Measurements from ENCODE around the gene PAK4.

The PAK4 gene

GRCh38 chr19:39186391-39186790 is 60.8 kb downstream of the PAK4 start:
- DNase-seq, result no peak

- no peak for DNase-seq
These were observed 62.0 kb downstream of the PAK4 start for GRCh38 chr19:39187552-39187943.

GRCh38 chr19:39188960-39189359 is 63.4 kb downstream of the PAK4 start:
- DNase-seq, result no peak

- no peak for DNase-seq
These were observed 65.2 kb downstream of the PAK4 start for GRCh38 chr19:39190768-39191167.

- DNase-seq, result no peak
These were observed 67.3 kb downstream of the PAK4 start for GRCh38 chr19:39192846-39193245.

- no peak for DNase-seq
These were observed 68.2 kb downstream of the PAK4 start for GRCh38 chr19:39193803-39194202.

GRCh38 chr19:39194832-39195542 is 69.4 kb downstream of the PAK4 start:
- DNase-seq, result no peak

GRCh38 chr19:39195755-39196154 is 70.2 kb downstream of the PAK4 start:
- no peak for DNase-seq

GRCh38 chr19:39196320-39196719 is 70.7 kb downstream of the PAK4 start:
- DNase-seq, result no peak

GRCh38 chr19:39196860-39197562 is 71.4 kb downstream of the PAK4 start, which contains the start of gene NCCRP1:
Gene NCCRP1 (plus strand): TSS chr19:39196964. CDS start chr19:39196983, 19 bp downstream.
- no peak for DNase-seq

GRCh38 chr19:39197808-39198207 is 72.2 kb downstream of the PAK4 start:
- no peak for DNase-seq

GRCh38 chr19:39199025-39199424 is 73.4 kb downstream of the PAK4 start:
- DNase-seq, result no peak

- DNase-seq, result no peak
These were observed 74.6 kb downstream of the PAK4 start for GRCh38 chr19:39200066-39200802.

GRCh38 chr19:39200803-39201115 is 75.2 kb downstream of the PAK4 start:
- DNase-seq, result no peak

- DNase-seq, result no peak
These were observed 77.4 kb downstream of the PAK4 start for GRCh38 chr19:39202998-39203355.

GRCh38 chr19:39203372-39204341 is 78.1 kb downstream of the PAK4 start, which contains the start of gene SYCN:
Gene SYCN (minus strand): TSS chr19:39204263. CDS start chr19:39204254, 9 bp downstream.
- DNase-seq, result no peak

GRCh38 chr19:39205449-39205764 is 79.8 kb downstream of the PAK4 start:
- no peak for DNase-seq

GRCh38 chr19:39206122-39206521 is 80.5 kb downstream of the PAK4 start:
- DNase-seq, result no peak

GRCh38 chr19:39207293-39207836 is 81.8 kb downstream of the PAK4 start:
- no peak for DNase-seq

- DNase-seq, result no peak
These were observed 82.7 kb downstream of the PAK4 start for GRCh38 chr19:39208175-39208795.

- no peak for DNase-seq
These were observed 83.6 kb downstream of the PAK4 start for GRCh38 chr19:39209196-39209595.

- no peak for DNase-seq
These were observed 86.3 kb downstream of the PAK4 start for GRCh38 chr19:39211731-39212374.
